HEK293 (cell line): ENCODE results near the gene MAPK11.

ENCODE experiments used
- REPIN1 ChIP-seq: fragments of 450-650 bp; formaldehyde crosslinking; IDR thresholded peaks from 2 replicates; pipeline ENCODE4 v1.5.1; 2017; ENCODE audit warnings: missing biosample characterization, missing genetic modification characterization, low read depth
- ZFP41 ChIP-seq: fragments of 450-650 bp; formaldehyde crosslinking; IDR thresholded peaks from 2 replicates; pipeline ENCODE4 v1.5.1; 2016; ENCODE audit warnings: missing biosample characterization, missing genetic modification characterization, borderline replicate concordance
- ZNF24 ChIP-seq: fragments of 450-650 bp; formaldehyde crosslinking; IDR thresholded peaks from 2 replicates; pipeline ENCODE4 v1.5.1; 2016; ENCODE audit warnings: missing biosample characterization, missing genetic modification characterization
- ZNF768 ChIP-seq: fragments of 450-650 bp; formaldehyde crosslinking; IDR thresholded peaks from 2 replicates; pipeline ENCODE4 v1.5.1; 2018; ENCODE audit warnings: missing biosample characterization, mild to moderate bottlenecking, missing genetic modification characterization
- ZNF776 ChIP-seq: fragments of 450-650 bp; formaldehyde crosslinking; IDR thresholded peaks from 2 replicates; pipeline ENCODE4 v1.5.0; 2017; ENCODE audit warnings: missing biosample characterization, missing genetic modification characterization, borderline replicate concordance
- TF ChIP-seq, protein P1 (sequence below): fragments of 450-650 bp; formaldehyde crosslinking; IDR thresholded peaks from 2 replicates; pipeline ENCODE4 v1.5.1; 2016; ENCODE audit warnings: missing biosample characterization, missing genetic modification characterization
- TF ChIP-seq, protein P2 (sequence below): fragments of 450-650 bp; formaldehyde crosslinking; IDR thresholded peaks from 2 replicates; pipeline ENCODE4 v1.5.1; 2016; ENCODE audit warnings: missing biosample characterization, missing genetic modification characterization

GRCh38 chr22:50243685-50244419 is 26.3 kb downstream of the MAPK11 start:
- no peak for TF ChIP-seq ZFP41 (tag by site-specific recombination)
- TF ChIP-seq, protein P1, sequence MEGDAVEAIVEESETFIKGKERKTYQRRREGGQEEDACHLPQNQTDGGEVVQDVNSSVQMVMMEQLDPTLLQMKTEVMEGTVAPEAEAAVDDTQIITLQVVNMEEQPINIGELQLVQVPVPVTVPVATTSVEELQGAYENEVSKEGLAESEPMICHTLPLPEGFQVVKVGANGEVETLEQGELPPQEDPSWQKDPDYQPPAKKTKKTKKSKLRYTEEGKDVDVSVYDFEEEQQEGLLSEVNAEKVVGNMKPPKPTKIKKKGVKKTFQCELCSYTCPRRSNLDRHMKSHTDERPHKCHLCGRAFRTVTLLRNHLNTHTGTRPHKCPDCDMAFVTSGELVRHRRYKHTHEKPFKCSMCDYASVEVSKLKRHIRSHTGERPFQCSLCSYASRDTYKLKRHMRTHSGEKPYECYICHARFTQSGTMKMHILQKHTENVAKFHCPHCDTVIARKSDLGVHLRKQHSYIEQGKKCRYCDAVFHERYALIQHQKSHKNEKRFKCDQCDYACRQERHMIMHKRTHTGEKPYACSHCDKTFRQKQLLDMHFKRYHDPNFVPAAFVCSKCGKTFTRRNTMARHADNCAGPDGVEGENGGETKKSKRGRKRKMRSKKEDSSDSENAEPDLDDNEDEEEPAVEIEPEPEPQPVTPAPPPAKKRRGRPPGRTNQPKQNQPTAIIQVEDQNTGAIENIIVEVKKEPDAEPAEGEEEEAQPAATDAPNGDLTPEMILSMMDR (tag by site-specific recombination), result no peak
- no peak for TF ChIP-seq ZNF24 (tag by site-specific recombination)
- no peak for TF ChIP-seq ZNF776 (tag by site-specific recombination)
- no peak for TF ChIP-seq ZNF768
- TF ChIP-seq, protein P2, sequence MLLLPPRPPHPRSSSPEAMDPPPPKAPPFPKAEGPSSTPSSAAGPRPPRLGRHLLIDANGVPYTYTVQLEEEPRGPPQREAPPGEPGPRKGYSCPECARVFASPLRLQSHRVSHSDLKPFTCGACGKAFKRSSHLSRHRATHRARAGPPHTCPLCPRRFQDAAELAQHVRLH, result no peak
- no peak for TF ChIP-seq REPIN1 (tag by site-specific recombination)
